ENCODE measurements around the gene NLRC4. TPM values are rescaled to one million over a fixed set of nuclear protein-coding genes. Genes with fewer than 3 reads are reported as not detected.
"Not testable (repeated sequence)": the region's sequence is repeated elsewhere in the genome, so short reads cannot be mapped to it uniquely, and the experiment has no call there.

The NLRC4 gene, protein sequence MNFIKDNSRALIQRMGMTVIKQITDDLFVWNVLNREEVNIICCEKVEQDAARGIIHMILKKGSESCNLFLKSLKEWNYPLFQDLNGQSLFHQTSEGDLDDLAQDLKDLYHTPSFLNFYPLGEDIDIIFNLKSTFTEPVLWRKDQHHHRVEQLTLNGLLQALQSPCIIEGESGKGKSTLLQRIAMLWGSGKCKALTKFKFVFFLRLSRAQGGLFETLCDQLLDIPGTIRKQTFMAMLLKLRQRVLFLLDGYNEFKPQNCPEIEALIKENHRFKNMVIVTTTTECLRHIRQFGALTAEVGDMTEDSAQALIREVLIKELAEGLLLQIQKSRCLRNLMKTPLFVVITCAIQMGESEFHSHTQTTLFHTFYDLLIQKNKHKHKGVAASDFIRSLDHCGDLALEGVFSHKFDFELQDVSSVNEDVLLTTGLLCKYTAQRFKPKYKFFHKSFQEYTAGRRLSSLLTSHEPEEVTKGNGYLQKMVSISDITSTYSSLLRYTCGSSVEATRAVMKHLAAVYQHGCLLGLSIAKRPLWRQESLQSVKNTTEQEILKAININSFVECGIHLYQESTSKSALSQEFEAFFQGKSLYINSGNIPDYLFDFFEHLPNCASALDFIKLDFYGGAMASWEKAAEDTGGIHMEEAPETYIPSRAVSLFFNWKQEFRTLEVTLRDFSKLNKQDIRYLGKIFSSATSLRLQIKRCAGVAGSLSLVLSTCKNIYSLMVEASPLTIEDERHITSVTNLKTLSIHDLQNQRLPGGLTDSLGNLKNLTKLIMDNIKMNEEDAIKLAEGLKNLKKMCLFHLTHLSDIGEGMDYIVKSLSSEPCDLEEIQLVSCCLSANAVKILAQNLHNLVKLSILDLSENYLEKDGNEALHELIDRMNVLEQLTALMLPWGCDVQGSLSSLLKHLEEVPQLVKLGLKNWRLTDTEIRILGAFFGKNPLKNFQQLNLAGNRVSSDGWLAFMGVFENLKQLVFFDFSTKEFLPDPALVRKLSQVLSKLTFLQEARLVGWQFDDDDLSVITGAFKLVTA
- total RNA-seq: 1 to 10 TPM; 2.1 to 2.9 TPM
- polyA plus RNA-seq: under 1 TPM; 0.82 to 0.99 TPM

GRCh38 chr2:32264422-32265105, at the start of gene NLRC4:
Gene NLRC4, minus strand, starts transcription at chr2:32264886. Its CDS starts 8,111 bp downstream, at chr2:32256775.
- WGBS: 79% methylated on average over 7 of the region's 7 CpGs
- no peak within 1 kb of the TSS for H3K4me3 ChIP-seq (ENCODE audit: low read depth in 1 of 3, low read length in 3 of 3)
- TF ChIP-seq ZBTB33 (IDR thresholded peaks at IDR 0.05): no peak
- TF ChIP-seq, protein P1, sequence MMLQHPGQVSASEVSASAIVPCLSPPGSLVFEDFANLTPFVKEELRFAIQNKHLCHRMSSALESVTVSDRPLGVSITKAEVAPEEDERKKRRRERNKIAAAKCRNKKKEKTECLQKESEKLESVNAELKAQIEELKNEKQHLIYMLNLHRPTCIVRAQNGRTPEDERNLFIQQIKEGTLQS (IDR thresholded peaks at IDR 0.05): no peak
- no peak for TF ChIP-seq YY1 (IDR thresholded peaks at IDR 0.05)
- TF ChIP-seq FOXA2 (IDR thresholded peaks at IDR 0.05): no peak
- no peak for TF ChIP-seq GABPA (IDR thresholded peaks at IDR 0.05 in 1 of 2, conservative IDR thresholded peaks at IDR 0.05 in 1 of 2)
- TF ChIP-seq HNF4A (conservative IDR thresholded peaks at IDR 0.05): no peak
- no peaks in the 10 kb centered on the region for H3K4me1 ChIP-seq (ENCODE audit: control insufficient read depth in 4 of 4, insufficient read depth in 4 of 4, low read length in 3 of 4)
- peak within 1 kb of the TSS; percentile 23 to 46 for H3K27ac ChIP-seq (ENCODE audit: low read depth in 1 of 2, low read length in 2 of 2)
- DNase-seq (ENCODE audit: low spot score): no peak
- H3K9ac ChIP-seq (ENCODE audit: low read depth in 1 of 2, low read length in 2 of 2): peak within 1 kb of the TSS; percentile 22 to 47
- H3K36me3 ChIP-seq (ENCODE audit: control insufficient read depth in 4 of 4, insufficient read depth in 3 of 4, low read depth in 1 of 4, low read length in 3 of 4): no peaks in the 10 kb centered on the region
- no peaks in the 10 kb centered on the region for H3K9me3 ChIP-seq (ENCODE audit: control insufficient read depth in 4 of 4, low read length in 3 of 4)
- peaks cover 0 to 3% (median 0%) of the 10 kb centered on the region in 4 donors for H3K27me3 ChIP-seq (ENCODE audit: control insufficient read depth in 4 of 4, insufficient read depth in 4 of 4, low read length in 3 of 4)

GRCh38 chr2:32310577-32310976, 45.9 kb upstream of the NLRC4 start:
- no peak for DNase-seq (ENCODE audit: low spot score)
- H3K9me3 ChIP-seq (ENCODE audit: control insufficient read depth in 4 of 4, low read length in 3 of 4): no peaks in the 10 kb centered on the region
- H3K27me3 ChIP-seq (ENCODE audit: control insufficient read depth in 4 of 4, insufficient read depth in 4 of 4, low read length in 3 of 4): no peaks in the 10 kb centered on the region
- no peak overlapping the region for H3K27ac ChIP-seq (ENCODE audit: low read depth in 1 of 2, low read length in 2 of 2)
- peaks cover 2 to 19% (median 12%) of the 10 kb centered on the region in 4 donors for H3K36me3 ChIP-seq (ENCODE audit: control insufficient read depth in 4 of 4, insufficient read depth in 3 of 4, low read depth in 1 of 4, low read length in 3 of 4)
- 98% methylated on average over 7 of the region's 7 CpGs for WGBS
- H3K9ac ChIP-seq (ENCODE audit: low read depth in 1 of 2, low read length in 2 of 2): no peak overlapping the region
- no peak overlapping the region for H3K4me3 ChIP-seq (ENCODE audit: low read depth in 1 of 3, low read length in 3 of 3)
- no peaks in the 10 kb centered on the region for H3K4me1 ChIP-seq (ENCODE audit: control insufficient read depth in 4 of 4, insufficient read depth in 4 of 4, low read length in 3 of 4)
- TF ChIP-seq CTCF (IDR thresholded peaks at IDR 0.05; ENCODE audit: low read depth, low read length, missing input control) (no peak), YY1 (IDR thresholded peaks at IDR 0.05) (no peak), NR2F2 (IDR thresholded peaks at IDR 0.05) (no peak), TAF1 (conservative IDR thresholded peaks at IDR 0.05) (no peak), FOXA2 (IDR thresholded peaks at IDR 0.05) (no peak)

GRCh38 chr2:32293966-32294562, 29.4 kb upstream of the NLRC4 start:
- H3K36me3 ChIP-seq (ENCODE audit: control insufficient read depth in 4 of 4, insufficient read depth in 3 of 4, low read depth in 1 of 4, low read length in 3 of 4): peaks cover 4 to 12% (median 8%) of the 10 kb centered on the region in 4 donors
- H3K9ac ChIP-seq (ENCODE audit: low read depth in 1 of 2, low read length in 2 of 2); H3K27me3 ChIP-seq (ENCODE audit: control insufficient read depth in 4 of 4, insufficient read depth in 4 of 4, low read length in 3 of 4); H3K9me3 ChIP-seq (ENCODE audit: control insufficient read depth in 4 of 4, low read length in 3 of 4); H3K27ac ChIP-seq (ENCODE audit: low read depth in 1 of 2, low read length in 2 of 2); H3K4me3 ChIP-seq (ENCODE audit: low read depth in 1 of 3, low read length in 3 of 3); DNase-seq (ENCODE audit: low spot score); H3K4me1 ChIP-seq (ENCODE audit: control insufficient read depth in 4 of 4, insufficient read depth in 4 of 4, low read length in 3 of 4): not testable (repeated sequence)
- over 99% methylated on average over 43 of the region's 43 CpGs for WGBS

GRCh38 chr2:32293493-32293892, 28.8 kb upstream of the NLRC4 start:
- H3K4me1 ChIP-seq (ENCODE audit: control insufficient read depth in 4 of 4, insufficient read depth in 4 of 4, low read length in 3 of 4); DNase-seq (ENCODE audit: low spot score); H3K9me3 ChIP-seq (ENCODE audit: control insufficient read depth in 4 of 4, low read length in 3 of 4); H3K9ac ChIP-seq (ENCODE audit: low read depth in 1 of 2, low read length in 2 of 2); H3K27me3 ChIP-seq (ENCODE audit: control insufficient read depth in 4 of 4, insufficient read depth in 4 of 4, low read length in 3 of 4); H3K4me3 ChIP-seq (ENCODE audit: low read depth in 1 of 3, low read length in 3 of 3); H3K27ac ChIP-seq (ENCODE audit: low read depth in 1 of 2, low read length in 2 of 2): not testable (repeated sequence)
- peaks cover 4 to 11% (median 8%) of the 10 kb centered on the region in 4 donors for H3K36me3 ChIP-seq (ENCODE audit: control insufficient read depth in 4 of 4, insufficient read depth in 3 of 4, low read depth in 1 of 4, low read length in 3 of 4)
- 97% methylated on average over 17 of the region's 26 CpGs for WGBS
